ENCODE data around the gene PIPOX.

Gene PIPOX

DNA sequence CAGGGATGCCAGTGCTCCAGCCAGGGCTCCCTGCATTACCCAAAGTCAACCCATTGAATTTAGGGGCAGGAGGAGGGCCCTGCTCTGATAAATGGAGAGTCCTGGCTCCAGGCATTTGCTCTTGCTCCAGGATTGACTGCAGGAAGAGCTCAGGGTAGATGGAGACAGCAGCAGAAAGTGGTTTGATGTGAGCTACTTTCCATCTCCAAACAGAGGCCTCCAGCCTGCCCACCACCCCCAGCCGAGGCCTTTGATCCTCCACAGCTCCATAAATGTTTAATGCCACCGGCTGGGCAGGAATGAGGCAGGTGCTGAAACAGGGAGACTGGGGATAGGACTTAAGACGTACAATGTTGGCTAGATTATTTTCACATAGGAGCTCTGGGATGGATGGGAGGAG is 32.8 kb upstream of the PIPOX start:
- Histone ChIP-seq H3K36me3 (replicated peaks) (no peaks in the 10 kb centered on the region), H3K4me1 (no peaks in the 10 kb centered on the region), H3K27me3 (ENCODE audit: low read depth) (peaks cover 21% of the 10 kb centered on the region), H3K4me3 (no peak overlapping the region), H3K9me3 (no peaks in the 10 kb centered on the region)
- DNase-seq (ENCODE audit: low spot score in 2 of 2): no peak
- in situ Hi-C loops (cut with MboI; ENCODE audit: low sequenced_read_pairs): no loop called here

GRCh38 chr17:29010586-29010985 is 32.4 kb upstream of the PIPOX start:
- no peaks in the 10 kb centered on the region for H3K9me3 ChIP-seq
- DNase-seq (ENCODE audit: low spot score in 2 of 2): no peak
- no peaks in the 10 kb centered on the region for H3K4me1 ChIP-seq
- H3K27me3 ChIP-seq (ENCODE audit: low read depth): peaks cover 22% of the 10 kb centered on the region
- in situ Hi-C loops (cut with MboI; ENCODE audit: low sequenced_read_pairs): no loop called here
- no peaks in the 10 kb centered on the region for H3K36me3 ChIP-seq (replicated peaks)
- H3K4me3 ChIP-seq: no peak overlapping the region

DNA sequence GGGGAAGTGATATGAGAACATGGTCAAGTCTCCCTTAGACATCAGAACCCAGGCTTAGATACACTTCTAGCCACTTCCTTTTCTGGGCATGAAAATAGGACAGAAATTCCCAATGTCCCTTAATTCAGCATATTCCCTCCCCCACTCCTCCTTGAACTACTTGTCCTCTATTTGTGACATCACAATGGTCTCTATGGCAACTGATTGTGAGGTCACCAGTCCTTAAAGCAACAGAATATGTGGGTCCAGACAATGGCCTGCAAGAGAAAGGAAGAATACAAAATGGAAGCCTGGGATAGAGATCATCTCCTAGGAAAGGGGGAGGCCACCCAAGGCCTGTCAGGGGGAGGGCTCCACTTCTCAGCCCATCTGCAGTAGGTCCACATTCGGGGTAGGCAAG is 30.4 kb upstream of the PIPOX start:
- DNase-seq (ENCODE audit: low spot score in 2 of 2): no peak
- no peaks in the 10 kb centered on the region for H3K4me1 ChIP-seq

DNA sequence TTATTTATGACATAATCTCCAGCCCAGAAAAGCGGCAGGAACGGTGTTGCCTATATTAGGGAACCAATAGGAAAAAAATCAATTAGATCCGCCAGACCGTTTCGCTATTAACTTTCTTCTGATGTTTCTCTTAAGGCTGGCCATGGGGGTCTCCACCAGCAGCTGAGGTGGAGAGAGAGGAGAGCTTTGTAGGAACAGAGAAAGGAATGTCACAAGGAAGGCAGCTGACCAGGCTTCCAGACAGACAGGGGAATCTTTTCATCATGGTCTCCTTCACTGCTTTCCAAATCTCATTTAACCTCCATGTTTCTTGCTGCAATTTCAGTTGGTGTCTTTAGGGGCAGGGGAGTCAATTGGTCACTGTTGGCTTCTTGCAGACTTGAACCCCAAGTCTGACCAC is 28.2 kb upstream of the PIPOX start:
- in situ Hi-C loops (cut with MboI; ENCODE audit: low sequenced_read_pairs): no loop called here
- peaks cover 16% of the 10 kb centered on the region for H3K27me3 ChIP-seq (ENCODE audit: low read depth)

More for the DNA sequence above, 30.4 kb upstream of the PIPOX start:
- in situ Hi-C loops (cut with MboI; ENCODE audit: low sequenced_read_pairs): no loop called here
- Histone ChIP-seq H3K4me3 (no peak overlapping the region), H3K9me3 (no peaks in the 10 kb centered on the region), H3K27me3 (ENCODE audit: low read depth) (peaks cover 24% of the 10 kb centered on the region), H3K36me3 (replicated peaks) (no peaks in the 10 kb centered on the region)

DNA sequence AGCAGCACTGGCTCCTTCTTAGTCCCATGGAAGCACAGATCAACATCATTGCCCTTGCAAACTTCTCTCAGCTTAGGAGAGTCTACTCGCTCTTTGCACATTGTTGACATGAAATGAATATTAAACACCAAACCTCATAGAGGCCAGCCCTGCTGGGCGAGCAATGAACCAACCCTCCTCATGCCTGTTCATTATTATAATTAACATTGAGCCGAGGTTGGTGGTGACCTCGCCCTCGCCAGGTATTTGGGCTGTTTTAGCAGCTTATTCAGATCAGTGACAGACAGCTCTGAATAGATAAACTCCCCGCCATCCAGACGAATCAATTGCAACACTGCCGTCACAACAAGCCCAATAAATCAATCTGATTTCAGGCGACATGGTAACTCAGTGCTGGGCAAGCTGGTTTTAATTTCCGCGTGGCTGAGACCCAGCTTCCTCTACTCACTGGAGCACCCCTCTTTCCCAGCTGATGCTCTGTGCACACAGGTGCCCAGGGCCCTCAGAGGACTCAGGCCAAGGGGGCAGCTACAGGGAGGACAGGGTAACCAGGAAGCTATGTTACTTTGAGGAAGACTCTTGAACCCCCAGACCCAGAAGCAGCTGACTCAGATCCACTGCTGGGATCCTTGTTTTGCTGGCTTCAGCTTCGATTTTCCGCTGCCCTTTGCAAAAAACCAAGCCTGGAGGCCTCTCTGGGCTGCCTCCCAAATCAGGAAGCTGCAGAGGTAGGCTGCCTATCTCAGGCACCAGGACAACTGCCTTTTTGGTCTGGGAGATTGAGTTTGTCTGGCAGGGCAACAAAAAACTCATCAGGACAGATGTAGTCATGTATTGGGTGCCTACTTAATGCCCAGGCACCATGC is 26.4 kb upstream of the PIPOX start:
- Histone ChIP-seq H3K27me3 (ENCODE audit: low read depth) (peaks cover 25% of the 10 kb centered on the region), H3K4me1 (no peaks in the 10 kb centered on the region), H3K4me3 (no peak overlapping the region), H3K36me3 (replicated peaks) (no peaks in the 10 kb centered on the region), H3K9me3 (no peaks in the 10 kb centered on the region)
- DNase-seq (ENCODE audit: low spot score in 2 of 2): no peak
- in situ Hi-C loops (cut with MboI; ENCODE audit: low sequenced_read_pairs): no loop called here

More for the DNA sequence above, 28.2 kb upstream of the PIPOX start:
- no peaks in the 10 kb centered on the region for H3K36me3 ChIP-seq (replicated peaks)
- no peak for DNase-seq (ENCODE audit: low spot score in 2 of 2)
- H3K4me3 ChIP-seq: no peak overlapping the region
- no peaks in the 10 kb centered on the region for H3K4me1 ChIP-seq
- no peaks in the 10 kb centered on the region for H3K9me3 ChIP-seq

- H3K36me3 ChIP-seq (replicated peaks): no peaks in the 10 kb centered on the region
- peaks cover 49% of the 10 kb centered on the region for H3K27me3 ChIP-seq (ENCODE audit: low read depth)
- in situ Hi-C loops (cut with MboI; ENCODE audit: low sequenced_read_pairs): no loop called here
- no peak overlapping the region for H3K4me3 ChIP-seq
- no peaks in the 10 kb centered on the region for H3K9me3 ChIP-seq
- H3K4me1 ChIP-seq: no peaks in the 10 kb centered on the region
- no peak for DNase-seq (ENCODE audit: low spot score in 2 of 2)
Observed at GRCh38 chr17:29018788-29019474, 24.0 kb upstream of the PIPOX start.

- Histone ChIP-seq H3K27me3 (ENCODE audit: low read depth) (peaks cover 56% of the 10 kb centered on the region), H3K4me1 (no peaks in the 10 kb centered on the region), H3K4me3 (no peak overlapping the region), H3K36me3 (replicated peaks) (no peaks in the 10 kb centered on the region), H3K9me3 (no peaks in the 10 kb centered on the region)
- DNase-seq (ENCODE audit: low spot score in 2 of 2): no peak
- in situ Hi-C loops (cut with MboI; ENCODE audit: low sequenced_read_pairs): no loop called here
Observed at GRCh38 chr17:29019475-29020181, 23.3 kb upstream of the PIPOX start.

GRCh38 chr17:29020576-29020975 is 22.4 kb upstream of the PIPOX start:
- Histone ChIP-seq H3K9me3 (no peaks in the 10 kb centered on the region), H3K4me3 (no peak overlapping the region), H3K36me3 (replicated peaks) (no peaks in the 10 kb centered on the region), H3K27me3 (ENCODE audit: low read depth) (peaks cover 58% of the 10 kb centered on the region), H3K4me1 (no peaks in the 10 kb centered on the region)
- in situ Hi-C loops (cut with MboI; ENCODE audit: low sequenced_read_pairs): no loop called here
- no peak for DNase-seq (ENCODE audit: low spot score in 2 of 2)

DNA sequence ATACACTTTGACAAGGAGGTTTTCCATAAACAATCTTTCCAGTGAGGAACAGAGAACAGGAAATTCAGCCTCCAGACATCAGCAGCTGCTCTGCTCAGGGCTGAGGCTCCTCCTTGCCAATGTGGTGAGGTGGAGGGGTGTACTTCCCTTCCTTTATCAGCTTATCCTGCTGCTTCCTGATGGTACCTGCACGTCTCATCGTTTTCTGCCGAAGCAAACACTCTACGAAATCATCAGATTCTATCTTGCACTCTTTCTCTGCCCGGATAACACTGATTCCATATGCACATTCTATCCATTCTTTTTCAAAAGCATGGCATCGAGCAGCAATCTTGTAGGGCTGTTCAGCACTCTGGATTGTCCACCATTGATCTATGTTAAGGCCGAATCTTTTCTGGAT is 21.7 kb upstream of the PIPOX start:
- in situ Hi-C loops (cut with MboI; ENCODE audit: low sequenced_read_pairs): no loop called here
- H3K4me3 ChIP-seq: no peak overlapping the region
- H3K27me3 ChIP-seq (ENCODE audit: low read depth): peaks cover 64% of the 10 kb centered on the region
- DNase-seq (ENCODE audit: low spot score in 2 of 2): no peak
- H3K9me3 ChIP-seq: no peaks in the 10 kb centered on the region
- no peaks in the 10 kb centered on the region for H3K36me3 ChIP-seq (replicated peaks)
- H3K4me1 ChIP-seq: no peaks in the 10 kb centered on the region

DNA sequence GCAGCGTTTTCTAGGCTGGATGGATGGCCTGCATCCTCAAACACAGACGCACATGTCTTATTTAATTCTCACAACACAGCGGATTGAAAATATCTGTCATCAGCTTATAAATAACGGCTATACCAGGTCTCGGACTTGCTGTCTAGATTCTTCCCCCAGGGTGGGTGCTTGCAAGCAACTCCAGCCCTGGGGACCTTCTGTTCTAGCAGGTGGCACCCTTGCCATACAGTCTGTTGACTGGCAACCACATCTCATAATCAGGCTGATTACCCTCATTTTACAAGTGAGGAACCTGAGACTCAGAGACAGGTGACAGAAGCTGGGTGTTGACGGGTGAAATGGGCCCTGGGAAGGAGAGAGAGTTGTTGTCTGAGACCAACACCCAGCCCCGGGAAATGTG is 20.9 kb upstream of the PIPOX start:
- Histone ChIP-seq H3K27me3 (ENCODE audit: low read depth) (peaks cover 66% of the 10 kb centered on the region), H3K36me3 (replicated peaks) (no peaks in the 10 kb centered on the region), H3K9me3 (no peaks in the 10 kb centered on the region), H3K4me1 (no peaks in the 10 kb centered on the region), H3K4me3 (no peak overlapping the region)
- no peak for DNase-seq (ENCODE audit: low spot score in 2 of 2)
- in situ Hi-C loops (cut with MboI; ENCODE audit: low sequenced_read_pairs): no loop called here

GRCh38 chr17:29024316-29024952 is 18.5 kb upstream of the PIPOX start:
- H3K4me3 ChIP-seq: no peak overlapping the region
- in situ Hi-C loops (cut with MboI; ENCODE audit: low sequenced_read_pairs): no loop called here
- DNase-seq (ENCODE audit: low spot score in 2 of 2): no peak
- H3K9me3 ChIP-seq: no peaks in the 10 kb centered on the region
- H3K27me3 ChIP-seq (ENCODE audit: low read depth): peaks cover 77% of the 10 kb centered on the region
- no peaks in the 10 kb centered on the region for H3K36me3 ChIP-seq (replicated peaks)
- no peaks in the 10 kb centered on the region for H3K4me1 ChIP-seq

DNA sequence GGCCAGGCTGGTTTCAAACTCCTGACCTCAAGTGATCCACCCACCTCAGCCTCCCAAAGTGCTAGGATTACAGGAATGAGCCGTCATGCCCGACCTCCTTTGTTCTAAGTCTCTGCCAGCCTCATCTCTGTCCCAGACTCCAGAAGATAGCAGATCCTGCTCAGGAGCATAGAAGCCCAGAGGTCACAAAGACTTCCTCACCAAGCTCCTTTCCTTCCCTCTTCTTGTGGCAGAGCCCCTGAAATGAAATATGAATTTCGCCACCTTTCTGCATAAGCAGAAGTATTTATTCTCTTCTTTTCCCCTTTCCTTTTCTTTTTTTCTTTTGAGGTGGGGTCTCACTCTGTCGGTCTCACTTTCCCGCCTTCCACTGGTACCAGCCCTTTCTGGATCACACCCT is 11.5 kb upstream of the PIPOX start:
- H3K4me1 ChIP-seq: no peaks in the 10 kb centered on the region
- H3K9me3 ChIP-seq: peaks cover 8% of the 10 kb centered on the region
- in situ Hi-C loops (cut with MboI; ENCODE audit: low sequenced_read_pairs): no loop called here
- no peaks in the 10 kb centered on the region for H3K36me3 ChIP-seq (replicated peaks)
- DNase-seq (ENCODE audit: low spot score in 2 of 2): no peak
- no peak overlapping the region for H3K4me3 ChIP-seq
- peaks cover 28% of the 10 kb centered on the region for H3K27me3 ChIP-seq (ENCODE audit: low read depth)

GRCh38 chr17:29032013-29032856 is 10.7 kb upstream of the PIPOX start:
- peaks cover 8% of the 10 kb centered on the region for H3K9me3 ChIP-seq
- H3K27me3 ChIP-seq (ENCODE audit: low read depth): peaks cover 22% of the 10 kb centered on the region
- no peak overlapping the region for H3K4me3 ChIP-seq
- in situ Hi-C loops (cut with MboI; ENCODE audit: low sequenced_read_pairs): no loop called here
- no peaks in the 10 kb centered on the region for H3K4me1 ChIP-seq
- H3K36me3 ChIP-seq (replicated peaks): no peaks in the 10 kb centered on the region
- DNase-seq (ENCODE audit: low spot score in 2 of 2): no peak

Data from HAP-1 (cell line).